ENCODE measurements around the gene GTPBP8. TPM values are rescaled to one million over a fixed set of nuclear protein-coding genes. Genes with fewer than 3 reads are reported as not detected.

GTPBP8 gene
- polyA plus RNA-seq (ENCODE audit: insufficient read depth in 1 of 5, insufficient read length in 5 of 5, low replicate concordance in 1 of 5), result 10 to 100 TPM; 15.1 to 26.3 (median 22.0) TPM
- long read RNA-seq, donor 1, transcript GTPBP8-203 (6 exons, 1,360 nt), result major isoform, 10 of 18 reads
- long read RNA-seq, donor 1, partial matches to known transcripts, result 0 of 18 reads
- long read RNA-seq, donor 1, other reads (novel, unspliced or antisense), result 7 of 18 reads
- long read RNA-seq, donor 2, transcript GTPBP8-203 (6 exons, 1,360 nt), result major isoform, 10 of 12 reads
- long read RNA-seq, donor 2, partial matches to known transcripts, result 0 of 12 reads
- long read RNA-seq, donor 2, other reads (novel, unspliced or antisense), result 0 of 12 reads
- long read RNA-seq, donor 3, partial matches to known transcripts, result 0 of 9 reads
- long read RNA-seq, donor 3, other reads (novel, unspliced or antisense), result 0 of 9 reads
- long read RNA-seq, donor 4, partial matches to known transcripts, result 0 of 7 reads
- long read RNA-seq, donor 4, other reads (novel, unspliced or antisense), result 0 of 7 reads
- long read RNA-seq, donor 5, transcript GTPBP8-202 (5 exons, 1,787 nt), result minor isoform, 5 of 27 reads
- long read RNA-seq, donor 5, transcript GTPBP8-203 (6 exons, 1,360 nt), result major isoform, 10 of 27 reads
- long read RNA-seq, donor 5, partial matches to known transcripts, result 6 of 27 reads
- long read RNA-seq, donor 5, other reads (novel, unspliced or antisense), result 5 of 27 reads
- long read RNA-seq, donor 6, transcript GTPBP8-203 (6 exons, 1,360 nt), result major isoform, 9 of 16 reads
- long read RNA-seq, donor 6, partial matches to known transcripts, result 0 of 16 reads
- long read RNA-seq, donor 6, other reads (novel, unspliced or antisense), result 0 of 16 reads
- long read RNA-seq, donor 7, transcript GTPBP8-203 (6 exons, 1,360 nt), result major isoform, 9 of 25 reads
- long read RNA-seq, donor 7, partial matches to known transcripts, result 8 of 25 reads
- long read RNA-seq, donor 7, other reads (novel, unspliced or antisense), result 5 of 25 reads
- long read RNA-seq, donor 8, partial matches to known transcripts, result 0 of 3 reads
- long read RNA-seq, donor 8, other reads (novel, unspliced or antisense), result 0 of 3 reads

DNA sequence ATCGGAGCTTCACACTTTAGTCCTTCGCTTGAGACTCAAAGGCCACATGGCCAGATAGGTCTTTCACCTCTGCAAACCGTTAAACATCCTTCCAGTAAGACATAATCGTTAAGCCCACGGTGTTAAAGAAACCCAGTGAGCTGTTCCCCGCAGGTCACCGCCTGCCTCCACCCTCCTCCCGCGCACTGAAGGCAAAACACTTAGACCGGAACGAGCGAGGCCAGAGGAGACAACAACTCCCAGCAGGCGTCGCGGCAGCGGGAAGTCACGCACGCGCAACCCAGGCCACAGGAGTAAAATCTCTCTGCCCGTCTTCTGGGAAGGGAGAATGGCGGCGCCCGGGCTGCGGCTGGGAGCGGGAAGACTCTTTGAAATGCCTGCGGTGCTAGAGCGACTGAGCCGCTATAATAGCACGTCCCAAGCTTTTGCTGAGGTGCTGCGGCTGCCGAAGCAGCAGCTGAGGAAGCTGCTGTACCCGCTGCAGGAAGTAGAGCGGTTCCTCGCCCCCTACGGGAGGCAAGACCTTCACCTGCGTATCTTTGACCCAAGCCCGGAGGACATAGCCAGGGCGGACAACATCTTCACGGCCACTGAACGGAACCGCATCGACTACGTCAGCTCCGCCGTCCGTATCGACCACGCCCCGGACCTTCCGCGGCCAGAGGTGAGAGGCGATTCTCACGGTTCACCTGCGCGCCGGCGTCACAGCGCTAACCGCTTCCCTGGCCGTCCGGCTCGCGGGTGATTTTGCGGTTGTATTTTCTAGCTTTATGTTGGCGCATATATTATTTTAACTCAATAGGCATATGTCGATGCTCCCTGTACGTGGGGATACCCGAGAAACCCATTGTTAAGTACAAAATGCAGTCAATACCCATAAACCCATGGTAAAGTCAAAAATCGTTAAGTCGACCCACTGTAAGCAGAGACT is at the start of gene GTPBP8:
GTPBP8 (plus strand) TSS at position 313 of the 931 bp plus-strand sequence; CDS start at position 329, 16 bp downstream.
- peak; percentile 87 for DNase-seq

- no peak for DNase-seq
Measured at GRCh38 chr3:112948346-112948838, 42.4 kb upstream of the GTPBP8 start.

DNA sequence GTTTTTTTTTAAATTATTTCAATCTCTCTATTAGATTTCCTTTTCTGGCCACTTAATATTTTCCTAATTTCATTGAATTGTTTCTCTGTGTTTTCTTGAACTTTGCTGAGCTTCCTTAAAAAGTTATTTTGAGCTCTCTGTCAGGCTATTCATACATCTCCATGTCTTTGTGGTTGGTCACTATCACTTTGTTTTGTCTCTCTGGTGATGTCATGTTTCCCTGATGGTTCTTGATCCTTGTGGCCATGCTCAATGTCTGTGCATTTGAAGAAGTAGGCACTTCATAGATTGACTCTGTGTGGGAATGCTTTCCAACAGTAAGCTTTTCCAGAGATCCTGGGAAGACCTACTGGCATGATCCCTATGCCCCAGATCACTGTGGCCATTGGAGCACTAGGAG is 34.4 kb upstream of the GTPBP8 start:
- no peak for DNase-seq

- DNase-seq, result no peak
Measured at GRCh38 chr3:112958811-112959560, 31.8 kb upstream of the GTPBP8 start.

- no peak for DNase-seq
Measured at GRCh38 chr3:112963683-112964082, 27.1 kb upstream of the GTPBP8 start.

- DNase-seq, result no peak
Measured at GRCh38 chr3:112965656-112966055, 25.1 kb upstream of the GTPBP8 start.

DNA sequence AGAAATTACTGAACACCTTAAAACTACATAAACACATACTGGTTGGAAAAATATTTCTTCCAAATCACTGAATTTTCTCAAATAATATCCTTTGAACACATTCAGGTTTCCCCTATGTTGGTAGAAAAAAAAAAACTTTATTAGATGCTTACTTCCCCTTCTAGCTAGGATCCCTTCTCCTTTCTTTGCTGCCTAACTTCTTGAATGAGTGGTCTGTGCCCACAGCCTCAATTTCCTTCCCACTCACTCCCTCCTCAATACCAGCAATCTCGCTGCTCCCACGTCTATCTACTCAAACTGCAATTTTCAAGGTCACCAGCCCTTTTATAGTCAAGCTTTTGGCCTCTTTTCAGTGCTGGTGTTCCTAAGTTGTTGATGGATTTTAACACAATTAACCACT is 24.2 kb upstream of the GTPBP8 start:
- DNase-seq, result no peak

DNA sequence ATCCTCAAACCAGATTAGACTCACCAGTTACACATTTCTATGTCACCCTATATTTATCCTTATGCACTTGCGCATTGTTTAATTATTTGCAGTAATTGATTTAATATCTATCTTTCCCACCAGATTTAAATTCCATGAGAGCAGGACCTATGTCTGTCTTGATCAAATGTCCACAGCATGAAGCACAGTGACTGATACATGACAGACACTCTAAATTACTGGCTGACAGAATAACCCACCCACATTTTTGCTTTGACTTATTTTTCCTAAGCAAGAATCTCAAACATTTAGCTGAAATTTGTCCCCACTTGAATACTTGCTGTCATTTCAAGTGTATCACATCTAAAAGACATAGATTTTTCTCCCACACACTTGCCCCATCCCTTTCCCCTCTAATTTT is 23.4 kb upstream of the GTPBP8 start:
- DNase-seq, result no peak

GRCh38 chr3:112967828-112968227 is 23.0 kb upstream of the GTPBP8 start:
- no peak for DNase-seq

- DNase-seq, result no peak
Measured at GRCh38 chr3:112972158-112972557, 18.6 kb upstream of the GTPBP8 start.

- no peak for DNase-seq
Measured at GRCh38 chr3:112973325-112974177, 17.2 kb upstream of the GTPBP8 start.

GRCh38 chr3:112974178-112974517 is 16.6 kb upstream of the GTPBP8 start:
- no peak for DNase-seq

DNA sequence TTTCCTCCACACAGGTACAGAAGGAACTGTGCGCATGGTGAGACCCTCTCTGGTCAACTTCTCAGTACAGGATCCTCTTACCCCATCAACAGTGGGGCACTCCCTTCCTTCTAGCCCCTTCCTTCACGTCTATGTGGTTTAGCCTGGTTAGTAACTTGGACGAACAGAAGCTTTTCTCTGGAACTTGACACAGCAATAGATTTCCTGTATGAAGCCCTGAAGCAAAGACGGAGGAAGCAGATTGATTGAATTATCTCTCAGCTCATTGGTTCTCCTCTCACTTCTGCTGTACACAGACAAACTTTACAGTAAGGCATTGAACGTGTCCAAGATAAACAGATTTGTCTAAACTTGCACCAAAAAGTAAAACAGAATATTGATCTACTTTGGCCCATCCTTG is 15.9 kb upstream of the GTPBP8 start, which contains the start of gene CD200R1:
CD200R1 (minus strand) TSS at position 210 of the 400 bp plus-strand sequence. CDS start 246 bp downstream, outside the sequence.
- DNase-seq, result no peak

- no peak for DNase-seq
Measured at GRCh38 chr3:112976001-112976400, 14.8 kb upstream of the GTPBP8 start.

DNA sequence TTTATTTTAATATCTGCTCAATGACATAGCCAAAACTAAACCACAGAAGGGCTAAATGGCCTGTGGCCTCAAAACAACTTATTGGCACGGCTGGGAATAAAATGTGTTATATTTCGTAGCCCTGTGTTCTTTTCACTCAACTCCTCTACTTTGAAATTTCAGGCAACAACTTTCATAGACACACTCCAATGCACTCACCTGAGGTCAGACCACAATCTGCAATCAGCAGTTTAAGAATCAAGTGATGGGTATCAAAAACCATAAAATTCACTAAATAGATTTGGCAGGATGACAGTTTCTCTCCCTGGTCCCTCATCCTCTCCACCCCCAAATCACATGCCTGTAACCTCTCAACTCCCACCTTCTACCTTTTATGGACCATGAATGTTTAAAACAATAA is 13.8 kb upstream of the GTPBP8 start:
- DNase-seq, result no peak

DNA sequence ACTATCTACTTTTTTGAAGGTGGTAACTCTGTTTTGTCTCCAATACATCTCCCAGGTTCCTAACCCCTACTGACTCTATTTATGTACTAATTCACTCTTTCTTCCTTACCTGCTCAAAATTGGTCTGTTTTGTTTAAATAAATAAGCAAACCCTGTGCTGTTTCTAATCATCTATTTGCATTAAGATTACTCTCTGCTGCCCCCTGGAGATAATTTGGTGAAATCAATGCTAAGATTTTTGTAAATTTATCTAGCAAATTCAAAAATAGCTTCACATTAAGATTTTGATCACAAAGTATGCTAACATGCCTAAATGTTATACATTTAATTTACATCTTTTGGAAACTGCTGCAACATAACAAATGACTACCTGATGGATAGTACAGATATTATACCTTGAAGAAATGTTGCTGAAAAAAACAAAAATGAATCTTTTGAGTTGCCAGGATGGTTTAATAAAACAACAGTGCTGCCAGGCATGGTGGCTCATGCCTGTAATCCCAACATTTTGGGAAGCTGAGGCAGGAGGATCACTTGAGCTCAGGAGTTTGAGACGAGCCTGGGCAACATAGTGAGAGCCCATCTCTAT is 11.4 kb upstream of the GTPBP8 start:
- peak in 1 of 2 donors; percentile 31 for DNase-seq

DNA sequence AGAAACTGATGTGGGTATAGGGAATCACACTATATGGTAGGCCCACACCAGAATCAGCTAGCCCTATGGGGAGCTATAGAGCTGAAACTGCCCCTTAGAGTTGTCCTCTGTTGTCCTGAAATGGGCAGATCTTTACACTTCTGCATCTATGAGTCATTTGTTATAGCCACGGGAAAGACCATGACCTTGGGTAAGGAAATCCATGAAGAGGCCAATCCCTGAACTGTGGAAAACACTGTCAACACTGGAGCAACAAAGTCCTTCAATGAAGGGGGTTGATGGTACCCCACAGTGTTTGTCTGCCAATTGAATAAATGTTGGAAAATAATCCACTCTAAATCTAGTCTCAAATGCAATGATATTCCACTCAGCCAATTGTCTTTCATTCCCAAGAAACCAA is 10.7 kb upstream of the GTPBP8 start:
- no peak for DNase-seq

DNA sequence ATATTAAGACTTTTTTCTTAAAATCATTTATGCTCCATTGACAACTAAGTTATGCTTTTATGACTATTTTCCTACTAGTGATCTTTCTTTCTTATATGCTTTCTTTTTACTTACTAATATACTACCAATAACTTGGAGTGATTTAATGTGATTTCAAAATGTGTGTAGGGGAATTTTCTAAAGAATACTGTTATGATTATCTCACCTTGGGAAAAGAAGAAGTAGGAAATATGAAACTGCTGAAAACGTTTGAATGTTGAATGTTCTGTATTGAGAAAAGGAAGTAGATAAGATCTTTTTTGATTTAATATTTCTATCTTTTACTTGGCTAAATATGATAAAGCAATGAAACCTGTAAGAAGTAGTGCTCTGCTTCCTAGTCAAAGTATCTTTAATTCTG is 8.1 kb upstream of the GTPBP8 start:
- DNase-seq, result no peak

GRCh38 chr3:112984485-112984884 is 6.3 kb upstream of the GTPBP8 start:
- DNase-seq, result no peak

Measured in right lung (tissue), 10 donors.